Osteocyte (in vitro differentiated cells): ENCODE data around the gene EIF2A. TPM values are rescaled to one million over a fixed set of nuclear protein-coding genes. Genes with fewer than 3 reads are reported as not detected.

Source experiments
- DNase-seq: peaks from one replicate; pipeline ENCODE4 v3.0.0; 2021; ENCODE audit warnings: mixed read lengths; ENCODE audit not compliant: unreplicated experiment; ENCODE audit errors: extremely low spot score
- H3K27ac Mint-ChIP-seq: one replicate; pipeline ENCODE4 v1.8.0; 2021; ENCODE audit warnings: mild to moderate bottlenecking, mixed read lengths; ENCODE audit not compliant: unreplicated experiment
- H3K27me3 Mint-ChIP-seq: one replicate; pipeline ENCODE4 v1.8.0; 2021; ENCODE audit warnings: mixed read lengths; ENCODE audit not compliant: unreplicated experiment
- H3K36me3 Mint-ChIP-seq: one replicate; pipeline ENCODE4 v1.8.0; 2021; ENCODE audit warnings: mixed read lengths; ENCODE audit not compliant: unreplicated experiment
- H3K4me1 Mint-ChIP-seq: one replicate; pipeline ENCODE4 v1.8.0; 2021; ENCODE audit warnings: mixed read lengths; ENCODE audit not compliant: unreplicated experiment
- H3K4me3 Mint-ChIP-seq: one replicate; pipeline ENCODE4 v1.8.0; 2021; ENCODE audit warnings: mild to moderate bottlenecking, moderate library complexity, mixed read lengths; ENCODE audit not compliant: unreplicated experiment
- H3K9me3 Mint-ChIP-seq: one replicate; pipeline ENCODE4 v1.8.0; 2021; ENCODE audit warnings: mixed read lengths; ENCODE audit not compliant: unreplicated experiment
- total RNA-seq: library from RNA; stranded (reverse); gene quantifications from 2 replicates; pipeline ENCODE4 v1.2.1, GENCODE V29; 2021
- TF ChIP-seq, protein P1 (sequence below): fragments of 200-600 bp; sonication (generic); IDR thresholded peaks from 2 replicates; pipeline ENCODE4 v1.5.0; 2021; ENCODE audit warnings: antibody characterized with exemption, mild to moderate bottlenecking, moderate library complexity

The EIF2A gene
- total RNA-seq, 1 donor from 2014 or later: 66.5 TPM

DNA sequence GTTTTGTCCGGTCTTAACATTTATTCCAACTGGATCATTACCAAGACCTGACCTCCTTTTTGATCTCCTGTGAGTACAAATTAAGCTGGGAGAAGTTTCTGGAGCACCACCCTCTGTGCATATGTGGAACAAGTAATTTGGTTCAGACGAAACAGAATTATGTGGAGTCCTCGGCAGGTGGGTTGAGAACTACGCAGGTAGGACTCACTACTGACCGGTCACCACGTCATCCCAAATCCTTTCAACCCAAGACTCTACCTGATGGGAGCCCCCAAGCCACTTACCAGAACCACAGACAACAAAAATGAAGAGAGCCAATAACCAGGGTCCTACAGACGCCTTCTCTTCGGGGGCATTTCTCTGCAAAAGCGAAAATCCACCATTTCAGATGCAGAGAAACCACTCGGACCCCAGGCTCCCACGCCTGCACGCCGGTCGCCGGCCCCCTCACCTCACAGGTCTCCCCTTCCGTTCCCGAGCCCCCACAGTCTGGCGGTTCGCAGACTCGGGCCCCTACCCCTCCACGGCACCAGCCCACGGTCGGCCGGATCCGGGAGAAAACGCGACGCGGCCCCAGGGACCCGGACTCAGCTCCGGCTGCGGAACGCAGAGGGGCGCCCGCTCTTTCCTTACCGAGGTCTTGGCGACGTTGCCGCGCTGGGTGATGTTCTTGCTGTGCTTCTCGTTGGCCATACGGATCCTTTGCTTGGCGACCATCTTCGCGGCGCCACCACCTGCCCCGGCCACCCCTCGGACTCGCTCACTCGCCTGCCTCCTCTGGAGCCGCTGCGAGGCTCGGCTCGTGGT, 965 bp upstream of the EIF2A start:
- peaks cover 31% of the 10 kb centered on the region for H3K36me3 Mint-ChIP-seq
- no peaks in the 10 kb centered on the region for H3K9me3 Mint-ChIP-seq
- TF ChIP-seq, protein P1, sequence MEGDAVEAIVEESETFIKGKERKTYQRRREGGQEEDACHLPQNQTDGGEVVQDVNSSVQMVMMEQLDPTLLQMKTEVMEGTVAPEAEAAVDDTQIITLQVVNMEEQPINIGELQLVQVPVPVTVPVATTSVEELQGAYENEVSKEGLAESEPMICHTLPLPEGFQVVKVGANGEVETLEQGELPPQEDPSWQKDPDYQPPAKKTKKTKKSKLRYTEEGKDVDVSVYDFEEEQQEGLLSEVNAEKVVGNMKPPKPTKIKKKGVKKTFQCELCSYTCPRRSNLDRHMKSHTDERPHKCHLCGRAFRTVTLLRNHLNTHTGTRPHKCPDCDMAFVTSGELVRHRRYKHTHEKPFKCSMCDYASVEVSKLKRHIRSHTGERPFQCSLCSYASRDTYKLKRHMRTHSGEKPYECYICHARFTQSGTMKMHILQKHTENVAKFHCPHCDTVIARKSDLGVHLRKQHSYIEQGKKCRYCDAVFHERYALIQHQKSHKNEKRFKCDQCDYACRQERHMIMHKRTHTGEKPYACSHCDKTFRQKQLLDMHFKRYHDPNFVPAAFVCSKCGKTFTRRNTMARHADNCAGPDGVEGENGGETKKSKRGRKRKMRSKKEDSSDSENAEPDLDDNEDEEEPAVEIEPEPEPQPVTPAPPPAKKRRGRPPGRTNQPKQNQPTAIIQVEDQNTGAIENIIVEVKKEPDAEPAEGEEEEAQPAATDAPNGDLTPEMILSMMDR: no peak
- DNase-seq: peak; percentile 85
- H3K4me3 Mint-ChIP-seq: peak overlapping the region; percentile 100
- no peaks in the 10 kb centered on the region for H3K27me3 Mint-ChIP-seq
- peak overlapping the region; percentile 100 for H3K27ac Mint-ChIP-seq
- H3K4me1 Mint-ChIP-seq: peaks cover 34% of the 10 kb centered on the region

DNA sequence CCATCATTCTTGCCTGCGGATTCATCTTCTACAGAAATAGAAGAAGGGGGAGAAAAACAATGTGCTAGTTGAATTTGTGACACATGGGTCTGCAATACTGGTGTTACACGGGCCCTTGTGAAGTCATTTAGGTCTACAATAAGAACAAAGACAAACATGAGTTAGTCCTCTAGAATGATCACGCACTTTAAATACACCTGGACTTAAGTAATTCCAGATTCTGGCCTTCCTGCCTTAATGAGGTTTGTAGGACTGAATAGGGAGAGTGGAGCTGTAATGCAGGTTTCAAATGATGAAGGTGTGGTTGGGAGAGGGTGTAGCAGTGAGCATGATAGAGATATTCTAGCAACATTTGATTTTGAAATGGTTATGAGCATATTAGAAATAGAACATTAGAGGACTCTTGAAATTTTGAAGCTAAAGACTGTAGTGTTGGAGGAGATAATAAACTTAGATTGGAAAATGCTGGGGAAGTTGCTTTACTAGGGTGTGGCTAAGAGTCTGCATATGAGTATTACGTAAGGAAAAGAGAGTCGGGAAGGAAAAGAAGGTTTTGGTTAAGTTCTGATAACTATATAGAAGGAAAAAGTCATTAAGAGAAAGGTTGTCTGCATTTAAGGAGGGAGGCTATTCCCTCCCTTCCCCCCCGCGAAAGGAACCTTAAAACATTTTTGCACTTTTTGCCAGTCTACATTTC, 606 bp downstream of the EIF2A start:
- Mint-ChIP-seq H3K9me3 (no peaks in the 10 kb centered on the region), H3K27me3 (no peaks in the 10 kb centered on the region), H3K27ac (peak overlapping the region; percentile 100), H3K4me3 (peak overlapping the region; percentile 100), H3K4me1 (peaks cover 32% of the 10 kb centered on the region), H3K36me3 (peaks cover 17% of the 10 kb centered on the region)
- no peak for DNase-seq
- TF ChIP-seq, protein P1: no peak

DNA sequence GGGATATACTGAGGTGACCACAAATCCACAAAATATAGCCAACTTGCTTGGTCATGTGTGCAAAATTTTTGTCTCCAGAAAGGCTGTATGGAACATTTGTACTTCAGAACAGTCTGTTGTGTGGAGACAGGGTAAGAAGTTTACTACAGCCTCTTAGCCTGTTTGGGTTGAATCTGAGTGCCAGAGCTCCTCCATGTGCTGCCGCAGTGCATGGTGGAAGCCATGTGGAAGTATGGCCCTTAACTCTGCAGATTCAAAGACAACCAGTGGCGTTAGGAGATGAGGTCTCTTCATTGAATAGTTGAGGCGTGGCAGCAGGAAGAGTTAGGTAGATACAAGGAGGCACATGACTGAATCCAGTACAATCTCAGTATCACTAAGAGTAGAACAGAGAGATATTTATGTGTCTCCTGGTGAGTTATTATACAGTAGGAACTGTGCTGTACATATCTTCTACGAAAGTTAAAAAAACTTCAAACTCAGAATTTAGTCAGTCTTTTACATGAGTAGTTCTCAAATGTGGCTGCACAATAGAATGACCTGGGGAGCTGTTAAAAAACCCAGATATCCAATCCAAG, 9.4 kb downstream of the EIF2A start:
- Mint-ChIP-seq H3K27ac (no peak overlapping the region), H3K36me3 (peaks cover 27% of the 10 kb centered on the region), H3K4me1 (no peaks in the 10 kb centered on the region), H3K4me3 (no peak overlapping the region), H3K9me3 (no peaks in the 10 kb centered on the region), H3K27me3 (no peaks in the 10 kb centered on the region)
- TF ChIP-seq, protein P1: no peak
- DNase-seq: no peak

DNA sequence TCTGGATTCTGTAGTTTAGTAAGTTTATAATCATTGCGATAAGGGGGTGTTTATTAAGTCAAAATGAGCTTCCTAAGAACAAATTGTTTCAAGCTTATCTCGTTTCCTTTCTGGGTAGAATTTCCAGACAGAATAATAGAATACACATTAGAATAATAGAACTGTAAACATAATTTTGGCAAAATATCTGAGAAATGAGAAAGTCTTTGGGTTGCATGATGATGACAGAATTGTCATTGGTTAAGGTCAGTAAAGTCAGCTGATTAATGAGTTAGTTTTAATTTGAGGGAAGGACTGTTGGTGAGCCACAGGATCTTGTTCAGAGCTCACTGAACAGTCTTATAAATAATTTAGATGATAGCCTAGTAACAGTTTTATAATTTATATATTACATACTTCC, 10.2 kb downstream of the EIF2A start:
- DNase-seq: no peak
- Mint-ChIP-seq H3K4me3 (no peak overlapping the region), H3K4me1 (no peaks in the 10 kb centered on the region), H3K9me3 (no peaks in the 10 kb centered on the region), H3K27ac (no peak overlapping the region), H3K36me3 (peaks cover 27% of the 10 kb centered on the region), H3K27me3 (no peaks in the 10 kb centered on the region)
- TF ChIP-seq, protein P1: no peak

DNA sequence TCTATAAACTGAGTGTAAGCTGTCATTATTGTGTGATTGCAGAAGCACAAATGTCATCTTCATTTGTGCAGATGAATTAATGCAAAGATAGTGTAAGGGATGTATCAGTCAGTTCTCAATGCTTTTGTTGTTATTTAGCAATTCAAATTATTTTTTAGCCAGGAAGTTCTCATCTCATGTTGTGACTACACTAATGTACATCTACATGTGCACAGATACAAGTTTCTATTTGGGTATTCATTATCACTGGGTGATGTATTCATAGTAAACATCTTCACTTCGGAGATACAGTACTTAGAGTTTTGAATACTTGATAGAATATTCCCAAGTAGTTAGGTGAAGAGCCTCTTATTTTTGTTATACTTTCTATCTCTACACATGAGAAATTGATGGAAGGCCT, 11.1 kb downstream of the EIF2A start:
- TF ChIP-seq, protein P1: no peak
- H3K36me3 Mint-ChIP-seq: peaks cover 24% of the 10 kb centered on the region
- H3K4me1 Mint-ChIP-seq: no peaks in the 10 kb centered on the region
- H3K4me3 Mint-ChIP-seq: no peak overlapping the region
- no peaks in the 10 kb centered on the region for H3K27me3 Mint-ChIP-seq
- H3K27ac Mint-ChIP-seq: no peak overlapping the region
- no peaks in the 10 kb centered on the region for H3K9me3 Mint-ChIP-seq
- DNase-seq: no peak
